Choroid plexus epithelial cell (primary cell): Measurements from ENCODE around the gene PLCD4.
A peak's percentile ranks its signal among the peaks of the same experiment; 100 is the strongest.

Experiments
- DNase-seq: peaks from one replicate; pipeline ENCODE4 v3.0.0-alpha.2; 2010; ENCODE audit warnings: low read depth
- H3K4me3 ChIP-seq: 2 replicates; pipeline ENCODE4 v1.5.1; 2011; ENCODE audit warnings: low read depth, mild to moderate bottlenecking, control low read depth, low read length, moderate library complexity
- TF ChIP-seq, protein P1 (sequence below): conservative IDR thresholded peaks from 2 replicates; pipeline ENCODE4 v1.5.1; 2011; ENCODE audit warnings: low read depth, mild to moderate bottlenecking, control low read depth, inconsistent platforms, low read length, moderate library complexity

PLCD4 gene

DNA sequence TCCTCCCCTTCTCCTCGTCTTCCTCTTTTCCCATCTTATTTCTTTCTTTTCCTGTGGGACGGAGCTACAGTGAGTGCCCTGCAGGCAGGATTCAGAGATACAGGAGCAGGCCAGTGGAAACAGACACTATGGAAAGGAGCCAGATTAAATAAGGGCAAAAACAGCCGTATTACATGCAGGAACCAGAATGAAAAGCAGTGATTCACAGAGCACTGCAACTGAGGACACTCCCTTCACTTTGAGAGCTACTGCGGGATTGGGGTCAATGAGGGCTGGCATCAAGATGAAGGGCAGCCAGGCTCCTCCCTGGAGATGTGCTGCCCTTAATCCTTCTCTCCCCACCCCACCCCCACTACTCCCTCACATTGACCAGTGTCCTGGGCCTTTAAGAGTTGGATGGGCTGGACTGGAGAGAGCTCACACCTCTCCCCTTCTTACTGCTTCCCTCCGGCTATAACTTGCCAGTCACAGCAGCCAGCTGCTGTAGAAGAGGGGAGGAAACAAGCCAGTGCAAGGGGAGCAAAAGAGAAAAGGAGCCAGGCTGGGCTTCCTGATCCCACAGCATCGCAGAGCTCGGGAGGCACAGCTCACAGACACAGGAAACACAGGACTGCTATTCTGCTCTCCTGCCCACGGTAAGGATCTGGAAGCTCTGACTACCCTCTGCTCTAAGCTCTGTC is at the start of gene PLCD4:
Gene PLCD4 (plus strand): TSS at position 464 of the 680 bp plus-strand sequence. CDS start 7,841 bp downstream, outside the sequence.
- DNase-seq: peak; percentile 66
- TF ChIP-seq, protein P1, sequence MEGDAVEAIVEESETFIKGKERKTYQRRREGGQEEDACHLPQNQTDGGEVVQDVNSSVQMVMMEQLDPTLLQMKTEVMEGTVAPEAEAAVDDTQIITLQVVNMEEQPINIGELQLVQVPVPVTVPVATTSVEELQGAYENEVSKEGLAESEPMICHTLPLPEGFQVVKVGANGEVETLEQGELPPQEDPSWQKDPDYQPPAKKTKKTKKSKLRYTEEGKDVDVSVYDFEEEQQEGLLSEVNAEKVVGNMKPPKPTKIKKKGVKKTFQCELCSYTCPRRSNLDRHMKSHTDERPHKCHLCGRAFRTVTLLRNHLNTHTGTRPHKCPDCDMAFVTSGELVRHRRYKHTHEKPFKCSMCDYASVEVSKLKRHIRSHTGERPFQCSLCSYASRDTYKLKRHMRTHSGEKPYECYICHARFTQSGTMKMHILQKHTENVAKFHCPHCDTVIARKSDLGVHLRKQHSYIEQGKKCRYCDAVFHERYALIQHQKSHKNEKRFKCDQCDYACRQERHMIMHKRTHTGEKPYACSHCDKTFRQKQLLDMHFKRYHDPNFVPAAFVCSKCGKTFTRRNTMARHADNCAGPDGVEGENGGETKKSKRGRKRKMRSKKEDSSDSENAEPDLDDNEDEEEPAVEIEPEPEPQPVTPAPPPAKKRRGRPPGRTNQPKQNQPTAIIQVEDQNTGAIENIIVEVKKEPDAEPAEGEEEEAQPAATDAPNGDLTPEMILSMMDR: peak; percentile 32
- peak within 1 kb of the TSS; percentile 36 for H3K4me3 ChIP-seq

DNA sequence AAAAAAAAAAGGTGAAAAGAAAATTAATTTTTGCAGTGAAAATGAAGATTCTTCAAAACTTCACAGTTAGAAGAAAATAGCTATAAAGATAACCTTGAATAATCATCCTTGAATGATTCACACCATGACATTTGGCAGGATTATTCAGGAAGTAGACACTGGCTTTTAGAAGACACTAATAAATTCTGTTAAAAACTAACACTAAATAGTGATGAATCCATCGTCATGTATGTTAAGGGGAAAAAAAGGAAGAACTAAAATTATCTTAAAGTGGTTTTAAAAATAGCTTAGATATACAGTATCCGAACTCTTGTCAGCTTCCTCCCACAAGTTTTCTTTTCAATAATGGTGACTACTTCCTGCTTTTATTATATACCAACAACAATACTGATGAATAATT is 49.8 kb upstream of the PLCD4 start:
- TF ChIP-seq, protein P1: no peak
- DNase-seq: no peak
- no peak overlapping the region for H3K4me3 ChIP-seq

DNA sequence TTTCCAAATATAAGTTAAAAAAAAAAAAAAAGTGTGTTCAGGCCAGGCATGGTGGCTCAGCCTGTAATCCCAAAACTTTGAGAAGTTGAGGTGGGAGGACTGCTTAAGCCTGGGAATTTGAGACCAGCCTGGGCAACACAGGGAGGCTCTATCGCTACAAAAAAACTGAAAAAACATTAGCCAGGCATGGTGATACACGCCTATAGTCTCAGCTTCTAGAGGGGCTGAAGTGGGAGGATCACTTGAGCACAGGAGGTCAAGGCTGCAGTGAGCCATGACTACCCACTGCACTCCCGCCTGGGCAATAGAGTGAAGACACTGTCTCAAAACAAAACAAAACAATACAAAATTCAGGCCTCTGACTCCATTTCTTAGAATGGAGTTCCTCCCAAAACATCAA is 48.7 kb upstream of the PLCD4 start:
- no peak overlapping the region for H3K4me3 ChIP-seq
- no peak for DNase-seq
- TF ChIP-seq, protein P1: no peak

DNA sequence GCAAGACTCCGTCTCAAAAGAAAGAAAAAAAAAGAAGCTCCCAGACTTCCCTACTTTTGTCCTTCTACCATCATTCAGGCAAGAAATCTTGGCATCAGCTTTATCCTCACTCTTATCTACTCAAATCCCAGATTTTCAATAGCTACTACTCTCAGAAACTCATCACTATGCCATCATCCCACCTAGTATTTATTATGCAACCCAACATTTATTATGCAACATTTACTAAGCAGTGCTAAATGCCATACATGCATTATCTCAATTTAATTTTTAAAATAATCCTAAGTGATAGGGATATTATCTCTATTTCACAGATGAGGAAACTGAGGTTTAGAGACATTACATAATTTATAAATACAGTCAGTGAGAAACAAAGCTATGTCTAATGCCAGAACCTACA is 43.6 kb upstream of the PLCD4 start:
- TF ChIP-seq, protein P1: no peak
- H3K4me3 ChIP-seq: no peak overlapping the region

DNA sequence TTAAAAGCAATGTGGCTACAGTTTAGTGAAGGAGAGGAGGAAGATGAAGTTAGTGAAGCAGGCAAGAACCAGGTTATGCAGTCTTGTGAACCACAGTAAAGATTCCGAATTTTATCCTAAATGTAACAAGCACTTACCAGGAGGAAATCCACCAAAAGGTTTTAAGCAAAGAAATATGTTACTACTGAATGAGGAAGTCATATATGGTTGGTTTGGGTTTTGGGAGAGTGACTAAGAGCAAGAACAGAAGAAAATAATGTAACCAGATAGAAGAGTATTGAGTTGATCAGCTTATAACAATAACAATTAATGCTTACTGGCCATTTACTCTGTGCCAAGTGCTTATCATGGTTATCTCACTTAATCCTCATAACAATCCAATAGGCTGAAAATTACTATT is 41.4 kb upstream of the PLCD4 start:
- no peak overlapping the region for H3K4me3 ChIP-seq
- TF ChIP-seq, protein P1: no peak
- DNase-seq: no peak

More for the DNA sequence above, 43.6 kb upstream of the PLCD4 start:
- DNase-seq: no peak

DNA sequence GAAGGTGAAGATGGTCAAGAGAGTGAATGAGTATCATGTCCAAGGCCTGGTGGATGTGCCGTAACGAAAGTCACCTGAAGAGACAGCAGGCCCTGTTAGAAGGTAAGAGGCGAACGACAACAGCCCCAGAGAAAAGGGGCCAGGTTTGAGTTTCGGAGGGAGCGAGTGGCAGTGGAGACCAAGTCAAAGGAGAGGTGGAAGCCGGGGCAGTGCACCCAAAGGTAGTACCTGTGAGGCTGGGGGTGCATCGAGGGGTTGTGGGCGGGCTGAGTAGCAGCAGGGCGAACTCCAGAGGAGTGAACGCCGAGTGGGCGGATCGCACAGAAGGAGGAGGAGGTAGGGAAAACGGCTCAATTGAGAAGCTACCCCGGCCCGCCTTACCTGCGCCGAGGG is 39.9 kb upstream of the PLCD4 start:
- H3K4me3 ChIP-seq: peak overlapping the region; percentile 90
- TF ChIP-seq, protein P1: no peak
- DNase-seq: no peak
